ENCODE data around the gene SCML1. TPM values are rescaled to one million over a fixed set of nuclear protein-coding genes. Genes with fewer than 3 reads are reported as not detected.

The SCML1 gene
- polyA plus RNA-seq (2013, experiment 1 of 2; ENCODE audit: insufficient read length): 12.0 TPM
- 8.3 TPM for polyA plus RNA-seq (2013, experiment 2 of 2; ENCODE audit: insufficient read length)

- DNase-seq: peak; percentile 94
These were observed at the start of gene SCML1 for GRCh38 chrX:17736856-17737709. Gene SCML1 (plus strand): TSS chrX:17737493. CDS start chrX:17744187, 6,694 bp downstream.

- no peak for DNase-seq
These were observed 49.6 kb upstream of the SCML1 start for GRCh38 chrX:17687648-17688047.

GRCh38 chrX:17689971-17690409, 47.3 kb upstream of the SCML1 start:
- peak; percentile 66 for DNase-seq

- peak; percentile 55 for DNase-seq
These were observed 44.5 kb upstream of the SCML1 start for GRCh38 chrX:17692709-17693346.

GRCh38 chrX:17697191-17697590, 40.1 kb upstream of the SCML1 start:
- no peak for DNase-seq

- DNase-seq: no peak
These were observed 36.3 kb upstream of the SCML1 start for GRCh38 chrX:17700976-17701375.

GRCh38 chrX:17703201-17703600, 34.1 kb upstream of the SCML1 start:
- no peak for DNase-seq

GRCh38 chrX:17705211-17705610, 32.1 kb upstream of the SCML1 start:
- no peak for DNase-seq

- DNase-seq: peak; percentile 83
These were observed 30.6 kb upstream of the SCML1 start for GRCh38 chrX:17706676-17707075.

GRCh38 chrX:17707731-17708130, 29.6 kb upstream of the SCML1 start:
- DNase-seq: no peak

GRCh38 chrX:17710871-17711301, 26.4 kb upstream of the SCML1 start:
- no peak for DNase-seq

GRCh38 chrX:17713288-17713687, 24.0 kb upstream of the SCML1 start:
- no peak for DNase-seq

GRCh38 chrX:17718649-17719165, 18.6 kb upstream of the SCML1 start:
- no peak for DNase-seq

- no peak for DNase-seq
These were observed 17.6 kb upstream of the SCML1 start for GRCh38 chrX:17719711-17720110.

- DNase-seq: no peak
These were observed 15.6 kb upstream of the SCML1 start for GRCh38 chrX:17721715-17722114.

- no peak for DNase-seq
These were observed 12.1 kb upstream of the SCML1 start for GRCh38 chrX:17725181-17725580.

- DNase-seq: peak; percentile 55
These were observed 5.0 kb upstream of the SCML1 start for GRCh38 chrX:17732138-17732783.

- no peak for DNase-seq
These were observed 1.9 kb upstream of the SCML1 start for GRCh38 chrX:17735406-17735805.

- DNase-seq: no peak
These were observed 826 bp upstream of the SCML1 start for GRCh38 chrX:17736478-17736855.

GRCh38 chrX:17737710-17737985, 355 bp downstream of the SCML1 start:
- DNase-seq: no peak

- DNase-seq: peak; percentile 39
These were observed 857 bp downstream of the SCML1 start for GRCh38 chrX:17737986-17738713.

GRCh38 chrX:17738737-17739535, 1.6 kb downstream of the SCML1 start:
- peak; percentile 6 for DNase-seq

Data from fibroblast of skin of back (primary cell).